Measurements from ENCODE around the gene GPR27.

GPR27 gene

DNA sequence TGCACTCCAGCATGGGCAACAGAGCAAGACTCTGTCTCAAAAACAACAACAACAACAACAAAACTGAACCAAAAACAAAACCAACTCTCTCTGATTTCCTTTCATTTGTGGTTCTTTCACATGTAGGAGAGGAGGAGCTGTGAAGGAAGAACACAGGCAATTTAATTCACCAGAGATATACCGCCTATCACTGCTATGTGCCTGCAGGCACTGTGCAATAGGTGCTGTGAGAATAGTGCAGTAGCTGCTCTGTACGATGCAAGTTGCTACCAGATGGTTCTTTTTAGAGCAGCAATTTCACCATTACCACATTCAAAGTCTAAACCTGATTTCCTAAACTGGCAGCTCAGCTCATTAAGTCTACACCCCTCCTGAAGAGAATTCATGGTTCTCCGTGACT, 42.6 kb downstream of the GPR27 start:
- no peak for FAIRE-seq
- TF ChIP-seq, protein P1, sequence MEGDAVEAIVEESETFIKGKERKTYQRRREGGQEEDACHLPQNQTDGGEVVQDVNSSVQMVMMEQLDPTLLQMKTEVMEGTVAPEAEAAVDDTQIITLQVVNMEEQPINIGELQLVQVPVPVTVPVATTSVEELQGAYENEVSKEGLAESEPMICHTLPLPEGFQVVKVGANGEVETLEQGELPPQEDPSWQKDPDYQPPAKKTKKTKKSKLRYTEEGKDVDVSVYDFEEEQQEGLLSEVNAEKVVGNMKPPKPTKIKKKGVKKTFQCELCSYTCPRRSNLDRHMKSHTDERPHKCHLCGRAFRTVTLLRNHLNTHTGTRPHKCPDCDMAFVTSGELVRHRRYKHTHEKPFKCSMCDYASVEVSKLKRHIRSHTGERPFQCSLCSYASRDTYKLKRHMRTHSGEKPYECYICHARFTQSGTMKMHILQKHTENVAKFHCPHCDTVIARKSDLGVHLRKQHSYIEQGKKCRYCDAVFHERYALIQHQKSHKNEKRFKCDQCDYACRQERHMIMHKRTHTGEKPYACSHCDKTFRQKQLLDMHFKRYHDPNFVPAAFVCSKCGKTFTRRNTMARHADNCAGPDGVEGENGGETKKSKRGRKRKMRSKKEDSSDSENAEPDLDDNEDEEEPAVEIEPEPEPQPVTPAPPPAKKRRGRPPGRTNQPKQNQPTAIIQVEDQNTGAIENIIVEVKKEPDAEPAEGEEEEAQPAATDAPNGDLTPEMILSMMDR (IDR thresholded peaks at IDR 0.05; ENCODE audit: insufficient read depth, missing control alignments) = no peak
- DNase-seq (ENCODE audit: insufficient read length, low spot score) = no peak

DNA sequence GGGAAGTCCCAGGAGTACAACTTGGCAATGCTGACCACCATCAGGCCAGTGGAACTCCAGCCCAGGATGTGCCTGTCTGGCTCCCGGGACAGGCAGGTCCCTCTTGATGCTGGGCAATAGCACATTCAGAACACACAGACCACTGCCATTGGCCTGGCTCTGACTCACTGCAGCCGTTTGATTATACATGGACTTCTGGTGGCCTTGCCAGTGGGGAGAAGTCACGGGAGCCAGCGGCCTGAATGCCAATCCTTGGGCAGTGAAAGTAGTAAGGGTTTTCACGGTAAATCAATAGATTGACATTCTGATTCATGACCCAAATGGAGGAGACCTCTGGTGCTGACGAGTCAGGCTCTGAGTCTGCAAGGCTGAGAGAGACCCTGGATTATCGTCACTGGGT, 43.8 kb downstream of the GPR27 start:
- TF ChIP-seq, protein P1 (IDR thresholded peaks at IDR 0.05; ENCODE audit: insufficient read depth, missing control alignments) = no peak
- FAIRE-seq (no peak), DNase-seq (ENCODE audit: insufficient read length, low spot score) (no peak)

DNA sequence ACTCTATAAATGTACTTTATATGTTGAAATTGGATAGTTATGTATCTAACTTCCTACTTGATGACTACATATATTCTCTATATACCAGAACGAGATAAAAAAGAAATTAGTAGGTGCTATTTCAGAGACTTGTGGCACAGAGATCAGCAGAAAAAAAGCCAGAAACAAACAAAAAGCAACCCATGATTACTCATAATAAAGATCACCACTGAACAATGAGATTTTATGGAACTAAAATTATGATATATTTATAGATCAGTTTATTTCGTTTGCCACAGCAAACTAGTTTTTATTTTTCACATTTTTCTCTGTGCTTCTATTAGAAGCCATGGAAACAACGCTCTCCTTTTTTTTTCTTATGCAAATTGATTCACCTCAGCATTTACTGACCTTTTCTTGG, 46.4 kb downstream of the GPR27 start:
- FAIRE-seq (no peak), DNase-seq (ENCODE audit: insufficient read length, low spot score) (no peak)
- TF ChIP-seq, protein P1 (IDR thresholded peaks at IDR 0.05; ENCODE audit: insufficient read depth, missing control alignments) = no peak

DNA sequence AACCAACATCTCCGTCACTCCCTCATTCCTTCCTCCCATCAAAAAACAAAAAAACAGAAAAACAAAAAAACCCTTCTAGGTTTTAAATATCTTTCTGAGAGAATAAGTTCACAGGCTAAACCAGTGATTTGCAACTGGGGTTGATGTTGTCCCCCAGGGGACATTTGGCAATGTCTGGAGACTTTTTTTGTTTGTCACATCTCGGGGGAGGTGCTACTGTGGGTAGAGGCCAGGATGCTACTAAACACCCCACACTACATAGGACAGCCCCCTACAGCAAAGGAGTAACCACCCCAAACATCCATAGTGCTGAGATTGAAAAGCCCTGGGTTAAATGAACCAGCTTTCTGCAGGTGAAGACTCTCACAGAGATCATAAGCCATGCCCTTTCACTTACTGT, 48.3 kb downstream of the GPR27 start:
- FAIRE-seq (no peak), DNase-seq (ENCODE audit: insufficient read length, low spot score) (no peak)
- TF ChIP-seq, protein P1 (IDR thresholded peaks at IDR 0.05; ENCODE audit: insufficient read depth, missing control alignments) = no peak

DNA sequence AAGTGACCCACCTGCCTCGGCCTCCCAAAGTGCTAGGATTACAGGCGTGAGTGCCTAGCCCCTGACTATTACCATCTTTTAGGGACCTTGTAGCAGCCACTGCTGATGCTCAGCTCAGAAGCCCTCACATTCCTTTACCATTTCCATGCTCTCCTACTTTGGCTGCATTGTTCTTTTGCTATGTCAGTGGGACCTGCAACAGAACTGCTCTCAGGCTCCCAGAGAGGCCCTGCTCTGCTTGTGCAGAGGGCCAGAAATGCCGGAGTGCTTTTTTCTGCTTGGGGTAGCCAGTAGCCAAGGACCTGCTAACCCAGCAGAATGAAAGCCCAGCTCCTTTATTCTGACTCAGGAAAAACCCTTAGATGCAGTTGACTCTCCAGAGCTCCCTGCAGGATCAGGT, 49.6 kb downstream of the GPR27 start:
- FAIRE-seq = no peak
- TF ChIP-seq, protein P1 (IDR thresholded peaks at IDR 0.05; ENCODE audit: insufficient read depth, missing control alignments) = no peak
- DNase-seq (ENCODE audit: insufficient read length, low spot score) = no peak

DNA sequence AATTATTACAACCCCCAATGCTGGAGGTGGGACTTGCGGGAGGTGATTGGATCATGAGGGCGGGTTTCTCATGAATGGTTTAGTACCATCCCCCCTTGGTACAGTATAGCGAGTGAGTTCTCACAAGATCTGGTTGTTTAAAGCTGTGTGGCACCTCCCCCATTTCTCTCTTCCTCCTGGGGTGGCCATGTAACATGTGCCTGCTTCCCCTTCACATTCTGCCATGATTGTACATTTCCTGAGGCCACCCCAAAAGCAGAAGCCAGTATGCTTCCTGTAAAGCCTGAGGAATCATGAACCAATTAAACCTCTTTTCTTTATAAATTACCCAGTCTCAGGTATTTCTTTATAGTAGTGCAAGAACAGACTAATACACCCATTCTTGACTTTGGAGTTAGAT, 51.5 kb downstream of the GPR27 start:
- no peak for DNase-seq (ENCODE audit: insufficient read length, low spot score)
- FAIRE-seq = no peak
- TF ChIP-seq, protein P1 (IDR thresholded peaks at IDR 0.05; ENCODE audit: insufficient read depth, missing control alignments) = no peak

DNA sequence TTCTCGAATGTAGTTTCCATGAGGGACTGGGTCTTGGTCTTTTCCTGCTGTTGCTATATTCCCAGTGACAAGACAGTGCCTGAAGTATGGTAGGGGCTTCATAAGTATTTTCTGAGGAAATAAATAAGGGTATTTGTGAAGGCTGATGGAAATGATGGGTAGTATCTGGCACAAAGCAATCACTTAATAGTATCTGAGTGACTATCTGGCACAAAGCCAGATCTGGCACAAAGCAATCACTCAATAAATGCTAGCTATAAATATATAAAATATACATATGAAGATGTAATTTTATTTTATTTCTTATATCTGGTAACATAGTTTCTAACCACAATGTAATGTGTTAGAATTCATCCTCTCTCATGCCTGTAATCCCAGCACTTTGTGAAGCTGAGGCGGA, 52.0 kb downstream of the GPR27 start:
- no peak for FAIRE-seq
- DNase-seq (ENCODE audit: insufficient read length, low spot score) = no peak

More for the DNA sequence above, 52.0 kb downstream of the GPR27 start:
- TF ChIP-seq, protein P1 (IDR thresholded peaks at IDR 0.05; ENCODE audit: insufficient read depth, missing control alignments) = no peak
